HepG2 (cell line): ENCODE data around the gene DHX57. TPM values are rescaled to one million over a fixed set of nuclear protein-coding genes. Genes with fewer than 3 reads are reported as not detected.
A peak's percentile ranks its signal among the peaks of the same experiment; 100 is the strongest.

ENCODE experiments used
- DNMT1 ChIP-seq: sonication (generic); formaldehyde crosslinking; IDR thresholded peaks from 2 replicates; pipeline ENCODE4 v1.5.1; 2020; ENCODE audit warnings: mild to moderate bottlenecking, missing genetic modification reagents
- NFYC ChIP-seq: IDR thresholded peaks from 2 replicates; pipeline ENCODE4 v1.6.1; 2016; ENCODE audit warnings: missing genetic modification reagents, missing compliant biosample characterization
- PAX8 ChIP-seq: sonication (generic); formaldehyde crosslinking; IDR thresholded peaks from 2 replicates; pipeline ENCODE4 v1.8.0; 2022; ENCODE audit warnings: mild to moderate bottlenecking, missing genetic modification reagents, borderline replicate concordance
- SCMH1 ChIP-seq: sonication (generic); formaldehyde crosslinking; IDR thresholded peaks from 2 replicates; pipeline ENCODE4 v1.9.0; 2021; ENCODE audit warnings: missing genetic modification reagents, mild to moderate bottlenecking, borderline replicate concordance
- ZNF124 ChIP-seq: sonication (generic); formaldehyde crosslinking; IDR thresholded peaks from 2 replicates; pipeline ENCODE4 v1.4.0; 2020; ENCODE audit warnings: missing genetic modification reagents
- ZNF557 ChIP-seq: sonication (generic); formaldehyde crosslinking; IDR thresholded peaks from 2 replicates; pipeline ENCODE4 v1.4.0; 2020; ENCODE audit warnings: missing genetic modification reagents
- ZNF792 ChIP-seq: IDR thresholded peaks from 2 replicates; pipeline ENCODE4 v1.6.1; 2016
- polyA plus RNA-seq, 8 experiments: library from polyadenylated mRNA; depleted of rRNA in 3 of 8; stranded (reverse) in 7 of 8; unstranded in 1 of 8; fragments of >200 nt; fragmentation: Illumina TruSeq in 4 of 8; extraction: Trizol in 4 of 8; gene quantifications; 2 replicates each; pipeline versions ENCODE4 v1.2.1 to v1.2.3, GENCODE V29; 2011 to 2016; ENCODE audit warnings: low read depth in 4 of 8, missing spikeins in 1 of 8, mixed read lengths in 1 of 8; ENCODE audit not compliant: insufficient read depth in 1 of 8
- total RNA-seq, 5 experiments: library from RNA; depleted of rRNA; stranded (reverse); fragments of >200 nt; fragmentation: Illumina TruSeq; extraction: Trizol; gene quantifications; 2 replicates each; pipeline ENCODE4 v1.2.3, GENCODE V29; 2016; ENCODE audit warnings: low read depth in 1 of 5
- TF ChIP-seq, protein P1 (sequence below): sonication (generic); formaldehyde crosslinking; IDR thresholded peaks from 2 replicates; pipeline ENCODE4 v1.9.0; 2022; ENCODE audit warnings: low read depth, missing genetic modification reagents
- TF ChIP-seq, protein P2 (sequence below): sonication (generic); formaldehyde crosslinking; IDR thresholded peaks from 2 replicates; pipeline ENCODE4 v1.4.0; 2020; ENCODE audit warnings: mild to moderate bottlenecking, missing genetic modification reagents
- TF ChIP-seq, protein P3 (sequence below): IDR thresholded peaks from 2 replicates; pipeline ENCODE4 v1.6.1; 2016; ENCODE audit warnings: missing compliant biosample characterization, missing genetic modification reagents, borderline replicate concordance
- TF ChIP-seq, protein P4 (sequence below): sonication (generic); formaldehyde crosslinking; conservative IDR thresholded peaks from 2 replicates; pipeline ENCODE4 v1.4.0; 2020; ENCODE audit warnings: missing genetic modification reagents
- TF ChIP-seq, protein P5 (sequence below): sonication (generic); formaldehyde crosslinking; IDR thresholded peaks from 2 replicates; pipeline ENCODE4 v1.4.0; 2020; ENCODE audit warnings: missing genetic modification reagents; ENCODE audit errors: not compliant biosample characterization

DHX57 gene
- total and polyA plus RNA-seq, 2 of the 13 experiments (the other 11 are each of a cell fraction or from before 2014, with no cell fraction given) = 9.2 to 24.2 TPM

DNA sequence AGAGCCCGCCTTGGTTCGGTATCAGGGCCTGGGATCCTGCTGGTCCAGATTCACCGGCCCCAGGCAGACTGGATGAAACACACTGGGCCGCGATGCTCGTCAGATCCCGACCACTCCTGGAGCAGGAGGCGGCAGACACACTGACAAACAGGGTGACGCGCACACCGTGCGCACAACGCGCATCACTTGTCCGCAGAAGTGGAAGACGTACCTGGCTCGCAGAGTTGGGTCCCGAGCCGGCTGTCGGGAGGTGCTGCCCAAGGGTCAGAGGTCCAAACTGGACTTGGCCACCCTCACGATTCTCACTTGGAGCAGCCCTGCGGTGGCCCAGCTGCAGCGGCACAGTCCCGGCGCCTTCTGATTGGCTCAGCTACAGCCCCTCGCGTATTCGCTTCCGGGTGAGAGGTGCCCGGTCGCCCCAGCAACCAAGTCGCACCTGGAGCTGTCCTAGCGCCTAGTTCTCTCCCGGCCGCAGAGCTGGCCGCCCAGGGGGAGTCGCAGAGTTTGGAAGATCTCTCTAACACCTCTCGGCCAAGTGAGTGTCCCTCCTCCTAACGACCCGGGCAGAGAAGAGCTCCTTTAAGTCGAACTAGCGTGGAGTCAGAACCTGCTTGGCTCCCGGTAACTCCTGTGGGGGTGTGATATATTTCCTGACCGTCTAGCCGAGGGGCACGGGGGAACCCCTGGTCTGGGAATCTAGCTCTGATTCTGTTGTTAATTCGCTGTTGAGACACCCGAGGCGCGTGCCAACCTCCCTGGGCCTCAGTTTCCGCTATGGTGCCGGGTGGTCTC, at the start of gene DHX57, which contains the start of gene MORN2 (continued):
- TF ChIP-seq, protein P1, sequence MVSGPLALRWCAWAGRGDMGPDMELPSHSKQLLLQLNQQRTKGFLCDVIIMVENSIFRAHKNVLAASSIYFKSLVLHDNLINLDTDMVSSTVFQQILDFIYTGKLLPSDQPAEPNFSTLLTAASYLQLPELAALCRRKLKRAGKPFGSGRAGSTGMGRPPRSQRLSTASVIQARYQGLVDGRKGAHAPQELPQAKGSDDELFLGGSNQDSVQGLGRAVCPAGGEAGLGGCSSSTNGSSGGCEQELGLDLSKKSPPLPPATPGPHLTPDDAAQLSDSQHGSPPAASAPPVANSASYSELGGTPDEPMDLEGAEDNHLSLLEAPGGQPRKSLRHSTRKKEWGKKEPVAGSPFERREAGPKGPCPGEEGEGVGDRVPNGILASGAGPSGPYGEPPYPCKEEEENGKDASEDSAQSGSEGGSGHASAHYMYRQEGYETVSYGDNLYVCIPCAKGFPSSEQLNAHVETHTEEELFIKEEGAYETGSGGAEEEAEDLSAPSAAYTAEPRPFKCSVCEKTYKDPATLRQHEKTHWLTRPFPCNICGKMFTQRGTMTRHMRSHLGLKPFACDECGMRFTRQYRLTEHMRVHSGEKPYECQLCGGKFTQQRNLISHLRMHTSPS = no peak
- peak; percentile 69; the same call in 1 of the 2 replicates for TF ChIP-seq ZNF792
- TF ChIP-seq, protein P2, sequence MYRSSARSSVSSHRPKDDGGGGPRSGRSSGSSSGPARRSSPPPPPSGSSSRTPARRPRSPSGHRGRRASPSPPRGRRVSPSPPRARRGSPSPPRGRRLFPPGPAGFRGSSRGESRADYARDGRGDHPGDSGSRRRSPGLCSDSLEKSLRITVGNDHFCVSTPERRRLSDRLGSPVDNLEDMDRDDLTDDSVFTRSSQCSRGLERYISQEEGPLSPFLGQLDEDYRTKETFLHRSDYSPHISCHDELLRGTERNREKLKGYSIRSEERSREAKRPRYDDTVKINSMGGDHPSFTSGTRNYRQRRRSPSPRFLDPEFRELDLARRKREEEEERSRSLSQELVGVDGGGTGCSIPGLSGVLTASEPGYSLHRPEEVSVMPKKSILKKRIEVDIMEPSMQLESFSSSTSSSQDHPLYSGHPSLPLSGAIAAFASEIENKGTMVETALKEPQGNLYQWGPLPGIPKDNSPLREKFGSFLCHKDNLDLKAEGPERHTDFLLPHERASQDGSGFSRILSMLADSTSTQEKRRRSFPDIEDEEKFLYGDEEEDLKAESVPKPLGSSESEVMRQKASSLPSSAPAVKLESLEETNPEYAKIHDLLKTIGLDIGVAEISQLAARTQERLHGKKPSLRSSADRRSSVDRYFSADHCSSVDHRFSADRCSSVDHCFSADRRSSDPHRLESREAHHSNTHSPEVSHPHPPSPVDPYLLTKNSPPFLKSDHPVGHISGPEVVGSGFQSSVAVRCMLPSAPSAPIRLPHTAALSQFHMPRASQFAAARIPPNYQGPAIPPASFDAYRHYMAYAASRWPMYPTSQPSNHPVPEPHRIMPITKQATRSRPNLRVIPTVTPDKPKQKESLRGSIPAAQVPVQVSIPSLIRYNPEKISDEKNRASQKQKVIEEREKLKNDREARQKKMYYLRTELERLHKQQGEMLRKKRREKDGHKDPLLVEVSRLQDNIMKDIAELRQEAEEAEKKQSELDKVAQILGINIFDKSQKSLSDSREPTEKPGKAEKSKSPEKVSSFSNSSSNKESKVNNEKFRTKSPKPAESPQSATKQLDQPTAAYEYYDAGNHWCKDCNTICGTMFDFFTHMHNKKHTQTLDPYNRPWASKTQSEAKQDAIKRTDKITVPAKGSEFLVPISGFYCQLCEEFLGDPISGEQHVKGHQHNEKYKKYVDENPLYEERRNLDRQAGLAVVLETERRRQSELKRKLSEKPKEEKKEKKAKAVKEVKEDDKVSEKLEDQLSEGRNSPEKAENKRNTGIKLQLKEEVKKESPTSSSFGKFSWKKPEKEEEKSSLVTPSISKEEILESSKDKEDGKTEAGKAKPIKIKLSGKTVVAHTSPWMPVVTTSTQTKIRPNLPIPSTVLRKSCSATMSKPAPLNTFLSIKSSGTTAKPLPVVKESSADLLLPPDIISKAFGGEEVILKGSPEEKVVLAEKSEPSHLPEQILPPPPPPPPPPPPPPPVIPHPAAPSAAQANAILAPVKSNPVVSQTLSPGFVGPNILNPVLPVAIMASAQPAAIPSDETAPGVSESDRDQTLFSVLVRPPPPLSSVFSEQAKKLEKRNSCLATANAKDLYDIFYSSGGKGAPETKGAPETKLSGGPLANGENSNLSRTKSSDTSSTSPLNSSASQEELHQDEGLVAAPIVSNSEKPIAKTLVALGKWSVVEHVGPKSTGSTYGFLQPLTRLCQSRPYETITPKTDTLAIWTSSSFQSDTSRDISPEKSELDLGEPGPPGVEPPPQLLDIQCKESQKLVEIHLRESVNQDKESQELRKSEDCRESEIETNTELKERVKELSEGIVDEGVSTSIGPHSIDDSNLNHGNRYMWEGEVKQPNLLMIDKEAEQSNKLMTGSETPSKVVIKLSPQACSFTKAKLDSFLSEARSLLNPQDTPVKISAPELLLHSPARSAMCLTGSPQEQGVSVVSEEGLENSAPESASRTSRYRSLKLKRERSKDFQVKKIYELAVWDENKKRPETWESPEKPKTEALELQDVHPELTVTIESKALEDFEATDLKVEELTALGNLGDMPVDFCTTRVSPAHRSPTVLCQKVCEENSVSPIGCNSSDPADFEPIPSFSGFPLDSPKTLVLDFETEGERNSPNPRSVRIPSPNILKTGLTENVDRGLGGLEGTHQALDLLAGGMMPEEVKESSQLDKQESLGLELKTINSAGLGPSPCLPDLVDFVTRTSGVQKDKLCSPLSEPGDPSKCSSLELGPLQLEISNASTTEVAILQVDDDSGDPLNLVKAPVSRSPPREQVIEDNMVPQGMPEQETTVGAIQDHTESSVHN = no peak
- 0 out of 2 replicates have a peak, but pooled peaks have one; percentile 66 for TF ChIP-seq ZNF124 (CRISPR knock-in tag)
- TF ChIP-seq, protein P3, sequence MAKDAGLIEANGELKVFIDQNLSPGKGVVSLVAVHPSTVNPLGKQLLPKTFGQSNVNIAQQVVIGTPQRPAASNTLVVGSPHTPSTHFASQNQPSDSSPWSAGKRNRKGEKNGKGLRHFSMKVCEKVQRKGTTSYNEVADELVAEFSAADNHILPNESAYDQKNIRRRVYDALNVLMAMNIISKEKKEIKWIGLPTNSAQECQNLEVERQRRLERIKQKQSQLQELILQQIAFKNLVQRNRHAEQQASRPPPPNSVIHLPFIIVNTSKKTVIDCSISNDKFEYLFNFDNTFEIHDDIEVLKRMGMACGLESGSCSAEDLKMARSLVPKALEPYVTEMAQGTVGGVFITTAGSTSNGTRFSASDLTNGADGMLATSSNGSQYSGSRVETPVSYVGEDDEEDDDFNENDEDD (CRISPR knock-in tag) = 0 out of 2 replicates have a peak, but pooled peaks have one; percentile 15
- TF ChIP-seq, protein P4, sequence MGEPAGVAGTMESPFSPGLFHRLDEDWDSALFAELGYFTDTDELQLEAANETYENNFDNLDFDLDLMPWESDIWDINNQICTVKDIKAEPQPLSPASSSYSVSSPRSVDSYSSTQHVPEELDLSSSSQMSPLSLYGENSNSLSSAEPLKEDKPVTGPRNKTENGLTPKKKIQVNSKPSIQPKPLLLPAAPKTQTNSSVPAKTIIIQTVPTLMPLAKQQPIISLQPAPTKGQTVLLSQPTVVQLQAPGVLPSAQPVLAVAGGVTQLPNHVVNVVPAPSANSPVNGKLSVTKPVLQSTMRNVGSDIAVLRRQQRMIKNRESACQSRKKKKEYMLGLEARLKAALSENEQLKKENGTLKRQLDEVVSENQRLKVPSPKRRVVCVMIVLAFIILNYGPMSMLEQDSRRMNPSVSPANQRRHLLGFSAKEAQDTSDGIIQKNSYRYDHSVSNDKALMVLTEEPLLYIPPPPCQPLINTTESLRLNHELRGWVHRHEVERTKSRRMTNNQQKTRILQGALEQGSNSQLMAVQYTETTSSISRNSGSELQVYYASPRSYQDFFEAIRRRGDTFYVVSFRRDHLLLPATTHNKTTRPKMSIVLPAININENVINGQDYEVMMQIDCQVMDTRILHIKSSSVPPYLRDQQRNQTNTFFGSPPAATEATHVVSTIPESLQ (CRISPR knock-in tag) = 0 out of 2 replicates have a peak, but pooled peaks have one; percentile 49
- no peak for TF ChIP-seq SCMH1 (CRISPR knock-in tag)
- TF ChIP-seq, protein P5, sequence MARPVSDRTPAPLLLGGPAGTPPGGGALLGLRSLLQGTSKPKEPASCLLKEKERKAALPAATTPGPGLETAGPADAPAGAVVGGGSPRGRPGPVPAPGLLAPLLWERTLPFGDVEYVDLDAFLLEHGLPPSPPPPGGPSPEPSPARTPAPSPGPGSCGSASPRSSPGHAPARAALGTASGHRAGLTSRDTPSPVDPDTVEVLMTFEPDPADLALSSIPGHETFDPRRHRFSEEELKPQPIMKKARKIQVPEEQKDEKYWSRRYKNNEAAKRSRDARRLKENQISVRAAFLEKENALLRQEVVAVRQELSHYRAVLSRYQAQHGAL (CRISPR knock-in tag) = no peak
- TF ChIP-seq NFYC = peak; percentile 94
- peak; percentile 87 for TF ChIP-seq DNMT1 (CRISPR knock-in tag)
- 0 out of 2 replicates have a peak, but pooled peaks have one; percentile 27 for TF ChIP-seq ZNF557 (CRISPR knock-in tag)
- peak; percentile 41 for TF ChIP-seq PAX8
